Measurements from ENCODE around the gene PBX1.

PBX1 gene

DNA sequence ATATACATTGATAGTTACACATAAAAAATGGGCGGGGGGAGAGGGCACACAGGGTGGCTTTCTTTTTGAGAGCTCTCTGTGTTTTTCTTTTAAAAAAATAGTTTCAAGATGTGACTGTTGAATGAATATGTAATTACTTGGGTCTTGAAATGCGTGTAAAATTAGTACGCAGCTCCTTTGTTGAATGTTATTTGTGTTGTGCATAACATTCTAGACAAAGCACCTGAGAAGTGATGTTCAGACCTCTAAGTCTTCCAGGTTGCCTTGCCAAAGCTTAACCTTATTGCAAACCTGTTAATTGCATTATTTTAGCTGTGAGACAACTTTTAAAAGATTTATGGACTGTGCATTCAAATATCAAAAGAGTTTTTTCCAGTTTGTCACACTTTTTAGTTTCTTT is 5.4 kb downstream of the PBX1 start:
- no peak for DNase-seq

- DNase-seq, result no peak
Measured at GRCh38 chr1:164565357-164565756, 6.4 kb downstream of the PBX1 start.

DNA sequence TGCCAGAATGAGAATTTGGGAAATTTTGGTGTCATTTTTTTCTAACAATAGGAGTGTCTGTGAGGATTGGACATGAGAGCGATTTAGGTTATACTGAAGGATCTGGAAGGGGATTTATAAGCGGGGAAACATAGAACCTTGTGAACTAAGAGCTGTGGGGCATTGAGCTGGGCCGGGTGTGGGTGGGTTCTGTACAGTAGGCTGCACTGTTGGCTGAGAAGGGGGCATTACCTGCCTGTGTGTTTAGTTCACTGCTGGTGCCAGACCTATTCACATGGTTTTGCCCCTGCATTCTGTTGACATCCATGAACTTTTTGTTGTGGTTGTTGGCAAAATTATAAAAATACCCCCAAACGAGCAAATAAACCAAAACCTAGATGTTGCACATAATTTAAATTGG is 8.8 kb downstream of the PBX1 start:
- no peak for DNase-seq

GRCh38 chr1:164569241-164569640 is 10.3 kb downstream of the PBX1 start:
- DNase-seq, result no peak

DNA sequence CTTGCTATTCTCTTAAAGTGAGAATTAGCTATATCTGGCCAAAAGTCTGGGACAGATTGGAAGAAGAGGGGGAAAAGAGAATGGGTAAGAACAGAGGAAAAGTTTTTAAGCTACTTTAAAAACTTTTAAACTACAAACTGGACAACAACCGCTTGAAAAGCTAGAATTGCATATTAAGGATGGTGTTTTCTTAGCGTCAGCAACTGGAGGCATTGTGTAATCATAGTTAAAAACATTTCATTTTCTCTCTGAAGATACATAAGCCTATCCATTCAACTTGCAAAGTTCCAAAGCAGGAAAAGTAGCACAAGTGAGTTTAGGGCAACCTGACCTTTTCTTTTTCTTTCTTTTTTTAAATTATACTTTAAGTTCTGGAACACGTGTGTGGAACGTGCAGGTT is 10.9 kb downstream of the PBX1 start:
- DNase-seq, result no peak

DNA sequence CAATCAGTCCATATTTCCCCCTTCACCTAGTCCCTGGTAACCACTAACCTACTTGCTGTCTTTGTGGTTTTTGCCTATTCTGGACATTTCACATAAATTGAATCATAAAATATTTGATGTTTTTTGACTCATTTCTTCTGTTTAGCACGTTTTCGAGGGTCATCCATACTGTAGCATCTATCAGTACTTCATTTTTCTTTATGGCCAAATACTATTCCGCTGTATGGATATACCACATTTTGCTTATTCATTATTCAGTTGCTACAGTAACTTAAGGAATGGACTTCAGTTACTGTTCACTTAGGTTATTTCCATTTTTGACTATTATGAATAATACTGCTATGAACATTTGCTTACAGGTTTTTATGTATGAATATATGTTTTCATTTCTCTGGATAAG is 12.3 kb downstream of the PBX1 start:
- DNase-seq, result no peak

- no peak for DNase-seq
Measured at GRCh38 chr1:164575356-164575886, 16.4 kb downstream of the PBX1 start.

GRCh38 chr1:164576291-164577271 is 17.6 kb downstream of the PBX1 start:
- no peak for DNase-seq

DNA sequence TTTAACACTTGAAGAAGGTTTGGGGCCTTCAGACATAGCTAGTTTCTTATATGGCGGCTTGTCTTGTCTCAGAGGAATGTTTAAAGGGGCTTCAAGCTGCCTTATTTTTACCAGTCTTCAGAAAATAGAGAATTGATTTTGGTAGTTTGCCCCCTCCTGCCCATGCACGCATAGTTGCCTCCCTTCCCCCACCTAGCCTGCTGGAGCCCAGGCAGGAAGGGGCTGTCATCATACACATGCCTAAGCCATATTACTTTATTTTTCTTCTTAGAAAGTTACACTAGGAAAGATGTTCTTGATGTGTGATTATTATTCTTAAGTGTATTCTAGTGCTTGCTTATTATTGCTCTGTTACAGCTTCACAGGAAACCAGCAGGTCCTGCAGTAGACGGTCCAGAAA is 18.3 kb downstream of the PBX1 start:
- DNase-seq, result no peak

DNA sequence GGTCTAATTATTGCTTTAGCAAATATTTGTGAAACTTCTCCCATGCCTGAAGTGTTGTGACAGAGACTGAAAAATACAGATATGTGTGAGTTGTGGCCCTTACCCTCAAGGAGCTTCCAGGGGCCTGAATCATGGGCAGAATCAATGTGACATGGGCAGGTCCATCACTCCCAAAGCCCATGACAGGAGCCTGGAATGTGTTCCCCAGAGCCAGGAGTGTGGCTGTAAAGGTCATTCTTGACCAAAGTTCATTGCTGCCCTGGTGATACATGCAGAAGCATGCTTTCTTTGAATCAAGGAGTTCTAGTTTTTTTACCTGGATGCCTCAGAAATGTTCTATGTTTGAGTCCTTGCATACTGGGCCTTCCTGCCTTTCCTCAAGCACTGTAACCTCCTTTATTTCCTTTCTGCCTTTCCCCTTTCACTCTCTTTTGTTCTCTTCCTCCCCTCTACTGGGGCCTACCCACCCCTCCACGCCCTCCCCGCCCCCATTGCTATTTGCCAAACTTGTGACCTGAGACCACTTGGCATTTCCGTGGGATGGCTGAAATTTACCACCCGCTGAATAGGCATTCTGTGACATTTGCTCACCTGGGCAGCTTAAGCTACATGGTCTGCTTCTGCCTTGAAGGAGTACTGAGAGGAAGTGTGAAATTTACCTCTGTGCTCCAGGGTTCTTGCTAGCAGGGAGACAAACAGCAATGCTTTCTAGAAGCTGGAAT is 19.7 kb downstream of the PBX1 start:
- no peak for DNase-seq

- DNase-seq, result no peak
Measured at GRCh38 chr1:164579381-164579780, 20.4 kb downstream of the PBX1 start.

DNA sequence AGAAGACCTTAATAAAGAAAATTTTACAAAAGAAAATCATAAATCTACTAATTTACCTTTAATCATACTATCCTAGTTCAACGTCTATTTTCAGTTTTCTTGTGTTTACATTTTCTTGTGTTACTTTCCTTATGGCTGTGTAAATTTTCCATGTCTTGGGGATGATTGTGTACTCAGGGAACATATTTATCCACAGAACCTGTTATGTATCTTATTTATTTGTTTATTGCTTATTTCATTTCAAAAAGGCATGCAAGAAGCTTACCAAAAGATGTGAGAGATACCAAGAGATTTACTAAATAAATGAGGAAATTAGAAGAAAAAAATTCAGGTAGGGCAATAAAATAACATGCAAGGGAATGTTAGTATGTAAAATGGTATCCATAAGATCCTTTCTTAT is 22.8 kb downstream of the PBX1 start:
- no peak for DNase-seq

DNA sequence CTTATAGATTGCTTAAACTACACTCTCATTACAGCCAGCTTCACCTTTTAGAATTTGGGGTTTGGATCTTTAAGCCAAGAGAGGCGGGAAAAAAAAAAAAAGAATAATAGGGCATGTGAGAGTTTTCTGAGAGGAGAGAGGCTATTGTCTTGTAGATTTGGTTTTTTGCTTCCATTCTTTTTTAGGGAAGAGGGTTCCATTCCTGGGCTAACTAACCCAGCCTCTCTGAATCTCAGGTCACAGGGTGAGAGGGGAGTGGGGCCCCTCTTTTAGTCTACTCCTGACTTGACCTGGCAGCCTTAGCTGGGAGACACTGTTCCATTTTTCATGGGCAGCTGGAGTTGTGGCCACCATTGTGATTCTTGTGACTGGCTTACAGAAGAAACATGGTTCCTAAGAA is 24.2 kb downstream of the PBX1 start:
- DNase-seq, result no peak

GRCh38 chr1:164583835-164584539 is 25.0 kb downstream of the PBX1 start:
- DNase-seq, result no peak

DNA sequence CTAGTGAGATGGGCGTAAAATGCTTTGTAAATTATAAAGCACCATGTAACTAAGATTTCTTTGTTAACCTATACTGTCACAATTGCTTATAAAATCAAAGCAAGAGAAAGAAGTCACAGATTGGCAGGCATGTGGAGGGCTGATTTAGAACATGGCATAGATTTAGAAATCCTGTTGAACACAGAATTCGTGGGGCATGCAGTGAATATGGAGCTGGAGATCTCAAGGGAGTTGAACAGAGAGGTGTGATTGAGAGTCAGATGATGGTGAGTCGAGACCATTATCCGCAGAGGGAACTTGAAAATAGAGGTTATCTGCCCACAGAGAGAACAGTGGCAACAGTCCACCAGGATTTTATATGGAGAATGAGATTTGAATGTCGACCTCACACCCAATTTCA is 27.6 kb downstream of the PBX1 start:
- no peak for DNase-seq

DNA sequence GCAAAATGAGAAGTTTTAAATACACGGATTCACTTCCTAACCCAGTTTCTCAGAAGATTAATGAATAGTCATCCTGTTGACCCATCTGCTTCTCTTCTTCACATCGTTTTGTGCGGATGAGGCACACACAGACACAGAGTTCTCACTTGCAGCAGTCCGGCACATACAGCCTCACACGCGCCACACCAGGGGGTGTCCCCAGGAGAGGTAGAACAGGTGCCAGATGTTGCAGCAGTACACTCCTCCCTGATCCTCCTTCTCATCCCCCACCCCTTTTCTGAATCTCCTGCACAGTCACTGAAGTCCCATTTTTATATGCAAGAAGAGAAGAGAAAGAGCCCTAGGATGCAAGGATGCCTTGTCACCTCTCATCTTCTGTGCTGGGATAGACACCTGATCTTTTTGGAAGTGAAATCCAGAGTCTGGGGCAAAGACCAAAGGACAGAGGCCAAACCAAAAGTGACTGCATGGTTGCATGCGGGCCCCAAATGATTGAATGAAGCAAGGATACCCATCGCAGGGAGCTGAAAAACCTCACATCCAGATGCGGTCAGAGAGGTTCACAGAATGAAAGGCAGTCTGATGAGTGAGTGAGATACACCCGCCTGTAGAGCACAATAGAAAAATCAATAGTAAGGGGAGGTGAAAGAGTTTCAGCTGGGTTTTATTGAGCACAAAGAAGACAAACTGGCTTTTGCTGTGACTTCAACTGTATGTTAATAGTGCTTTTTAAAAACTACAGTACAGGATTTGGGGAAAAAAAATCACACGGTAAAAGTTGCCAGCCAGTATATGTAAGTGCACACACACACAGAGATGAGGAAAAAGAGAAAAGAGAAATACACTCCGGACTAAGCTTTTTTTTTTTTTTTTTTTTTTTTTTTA is 28.9 kb downstream of the PBX1 start:
- no peak for DNase-seq

DNA sequence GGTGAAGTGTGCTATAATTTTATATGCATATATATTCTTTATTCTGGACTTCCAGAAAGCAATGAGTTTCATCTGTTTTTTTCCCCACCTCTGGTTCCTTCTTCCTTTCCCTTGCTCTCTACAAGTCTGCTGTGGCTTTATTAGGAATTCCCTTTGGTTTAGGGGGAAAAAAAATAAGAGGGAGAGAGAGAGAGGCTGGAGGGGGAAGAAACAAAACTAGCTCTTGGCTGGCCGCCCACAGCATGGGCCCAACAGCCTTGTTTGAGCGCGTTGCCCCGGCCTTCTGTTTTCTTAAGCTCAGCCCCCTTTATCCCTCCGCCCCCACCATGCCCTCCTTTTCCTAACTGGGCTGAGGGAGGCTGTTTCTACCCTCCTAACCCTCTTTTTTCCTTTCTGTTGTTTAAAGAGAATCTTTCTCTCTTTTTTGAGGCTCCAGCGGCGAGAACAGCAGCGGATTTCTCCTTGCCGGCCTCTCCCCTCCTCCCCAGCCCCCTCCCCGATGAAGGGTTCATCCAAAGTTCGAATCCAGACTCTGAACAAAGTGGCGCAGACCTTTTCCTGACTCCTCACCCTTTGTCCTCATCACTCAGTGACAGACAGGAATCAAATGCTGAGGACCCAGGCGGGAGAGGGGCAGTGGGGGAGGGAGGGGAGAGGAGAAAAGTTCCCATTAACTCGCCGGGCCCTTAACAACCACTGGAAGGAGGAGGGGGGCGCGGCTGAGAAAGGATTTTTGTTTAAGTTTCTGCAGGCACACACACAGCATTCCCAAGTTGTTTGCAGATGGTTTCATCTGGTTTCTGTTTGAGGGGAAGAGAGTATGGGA is 29.7 kb downstream of the PBX1 start:
- DNase-seq, result no peak

DNA sequence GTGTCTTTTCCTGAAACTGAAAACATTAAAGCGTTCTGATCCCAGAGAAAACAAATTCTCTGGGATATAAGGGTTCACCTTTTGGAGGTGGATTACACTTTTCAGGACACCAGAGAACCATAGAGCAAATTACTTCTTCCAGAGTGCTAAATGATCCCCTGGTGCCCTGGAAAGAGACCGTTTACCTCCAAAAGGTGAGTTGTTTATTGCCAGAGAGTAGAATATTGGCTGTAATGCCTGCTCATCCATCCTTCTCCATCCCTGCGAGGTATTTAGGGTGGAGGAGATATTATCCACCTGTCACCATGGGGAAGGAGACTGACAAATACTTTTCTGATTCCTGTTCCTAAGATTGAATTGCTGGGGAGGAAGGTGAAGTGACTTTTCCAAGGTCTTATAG is 30.4 kb downstream of the PBX1 start:
- DNase-seq, result no peak

DNA sequence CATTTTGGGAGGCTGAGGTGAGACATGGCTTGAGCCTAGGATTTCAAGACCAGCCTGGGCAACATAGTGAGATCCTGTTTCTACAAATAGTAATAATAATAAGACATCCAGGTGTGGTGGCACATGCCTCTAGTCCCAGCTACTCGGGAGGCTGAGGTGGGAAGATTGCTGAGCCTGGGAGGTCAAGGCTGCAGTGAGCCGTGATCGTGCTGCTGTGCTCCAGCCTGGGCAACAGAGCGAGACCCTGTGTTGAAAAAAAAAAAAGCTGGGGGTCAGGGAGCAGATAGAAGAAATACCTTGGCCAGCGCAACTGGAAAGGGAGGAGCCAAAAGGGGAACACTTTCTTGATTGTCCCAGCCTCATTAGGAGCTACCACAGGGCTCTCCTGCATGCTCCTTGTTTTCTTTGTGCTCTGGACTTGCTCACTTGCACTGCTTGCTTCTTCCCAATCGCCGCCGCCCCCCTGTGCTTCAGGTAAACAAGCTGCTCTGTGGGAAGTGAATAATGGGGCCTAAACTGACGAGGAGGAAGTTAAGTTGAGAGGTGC is 31.1 kb downstream of the PBX1 start:
- no peak for DNase-seq

- DNase-seq, result no peak
Measured at GRCh38 chr1:164590592-164590991, 31.6 kb downstream of the PBX1 start.

GRCh38 chr1:164591858-164592257 is 32.9 kb downstream of the PBX1 start:
- DNase-seq, result no peak
